NCI-H2171 (cell line): Measurements from ENCODE around the gene C1orf210.

Experiments
- DNase-seq: peaks from one replicate; lab custom pipeline; 2025; lab: John Stamatoyannopoulos, UW

Gene C1orf210

DNA sequence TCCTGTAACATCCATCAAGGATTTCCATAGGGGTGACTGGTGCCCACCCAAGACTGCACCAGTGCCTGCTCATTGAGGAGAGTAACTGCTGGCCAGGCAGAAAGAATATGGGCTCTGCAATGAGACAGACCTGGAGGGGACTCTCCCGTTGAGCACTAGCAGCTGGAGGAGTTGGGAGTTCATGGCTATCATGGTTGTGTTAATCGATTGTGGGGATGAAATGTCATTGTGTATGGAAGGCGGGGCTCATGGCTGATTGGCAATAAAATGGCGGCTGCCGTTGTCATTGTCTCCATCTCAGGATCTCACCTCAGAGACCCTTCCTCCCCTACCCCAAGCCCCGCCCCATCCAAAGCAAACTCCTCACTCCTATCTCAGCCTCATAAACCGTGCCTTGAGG is 11.7 kb downstream of the C1orf210 start:
- no peak for DNase-seq

DNA sequence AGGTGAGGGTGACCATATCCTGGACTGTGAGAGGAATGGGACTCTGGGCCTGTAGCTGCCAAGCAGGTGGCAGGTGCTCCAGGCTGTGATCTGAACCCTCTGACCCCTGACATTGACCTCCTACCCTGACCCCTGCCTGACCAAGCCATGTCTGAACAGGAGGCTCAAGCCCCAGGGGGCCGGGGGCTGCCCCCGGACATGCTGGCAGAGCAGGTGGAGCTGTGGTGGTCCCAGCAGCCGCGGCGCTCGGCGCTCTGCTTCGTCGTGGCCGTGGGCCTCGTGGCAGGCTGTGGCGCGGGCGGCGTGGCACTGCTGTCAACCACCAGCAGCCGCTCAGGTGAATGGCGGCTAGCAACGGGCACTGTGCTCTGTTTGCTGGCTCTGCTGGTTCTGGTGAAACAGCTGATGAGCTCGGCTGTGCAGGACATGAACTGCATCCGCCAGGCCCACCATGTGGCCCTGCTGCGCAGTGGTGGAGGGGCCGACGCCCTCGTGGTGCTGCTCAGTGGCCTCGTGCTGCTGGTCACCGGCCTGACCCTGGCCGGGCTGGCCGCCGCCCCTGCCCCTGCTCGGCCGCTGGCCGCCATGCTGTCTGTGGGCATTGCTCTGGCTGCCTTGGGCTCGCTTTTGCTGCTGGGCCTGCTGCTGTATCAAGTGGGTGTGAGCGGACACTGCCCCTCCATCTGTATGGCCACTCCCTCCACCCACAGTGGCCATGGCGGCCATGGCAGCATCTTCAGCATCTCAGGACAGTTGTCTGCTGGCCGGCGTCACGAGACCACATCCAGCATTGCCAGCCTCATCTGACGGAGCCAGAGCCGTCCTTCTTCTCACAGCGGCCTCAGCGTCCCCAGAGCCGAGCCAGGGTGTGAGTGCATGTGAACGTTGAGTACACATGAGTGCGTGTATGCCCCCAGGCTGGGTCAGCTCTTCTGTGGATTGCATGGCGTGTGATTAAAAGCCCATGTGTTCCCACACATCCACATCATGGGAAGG is 12.5 kb downstream of the C1orf210 start:
- no peak for DNase-seq

GRCh38 chr1:43272161-43272560 is 13.2 kb downstream of the C1orf210 start:
- DNase-seq, result no peak

DNA sequence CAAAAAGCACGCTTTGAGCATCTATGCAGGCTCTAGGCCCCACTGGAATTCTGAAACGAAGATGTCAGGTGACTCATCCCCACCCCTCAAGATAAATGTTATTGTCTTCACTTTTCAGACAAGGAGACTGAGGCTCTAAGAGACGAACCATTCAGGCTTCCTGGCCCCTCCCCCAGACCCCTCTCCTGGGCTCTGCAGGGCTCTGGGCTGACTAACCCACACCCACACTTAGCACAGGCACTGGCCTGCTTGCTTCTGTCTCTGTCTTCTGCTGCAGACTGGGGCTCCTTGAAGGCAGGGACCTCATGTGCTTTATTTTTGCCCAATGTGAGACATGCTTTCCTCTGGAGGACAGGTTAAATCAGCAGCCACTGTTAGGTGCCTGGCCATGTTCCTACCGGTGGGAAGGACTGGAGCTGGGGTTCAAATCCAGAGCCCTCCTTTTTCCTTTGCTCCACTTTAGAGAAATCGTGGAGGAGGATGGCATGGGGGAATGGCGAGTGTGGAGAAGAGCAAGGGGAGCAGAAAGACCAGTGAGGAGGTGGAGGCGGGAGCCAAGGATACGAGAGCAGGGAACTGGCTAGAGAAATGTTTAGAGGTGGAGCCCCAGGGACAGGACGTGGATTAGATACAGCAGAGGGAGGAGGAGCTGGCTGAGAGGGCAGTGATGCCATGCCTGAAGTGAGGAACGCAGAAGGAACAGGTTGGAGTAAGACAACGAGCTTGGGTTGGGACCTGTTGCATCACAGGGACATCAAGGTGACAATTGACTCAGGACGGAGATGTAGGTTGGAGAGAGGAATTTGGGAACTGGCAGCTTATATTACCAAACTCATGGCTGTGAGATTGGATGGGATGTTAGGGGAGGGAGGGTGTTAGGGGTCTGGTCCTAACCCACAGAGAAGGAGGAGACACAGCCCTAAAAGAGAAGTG is 13.9 kb downstream of the C1orf210 start:
- DNase-seq, result no peak

DNA sequence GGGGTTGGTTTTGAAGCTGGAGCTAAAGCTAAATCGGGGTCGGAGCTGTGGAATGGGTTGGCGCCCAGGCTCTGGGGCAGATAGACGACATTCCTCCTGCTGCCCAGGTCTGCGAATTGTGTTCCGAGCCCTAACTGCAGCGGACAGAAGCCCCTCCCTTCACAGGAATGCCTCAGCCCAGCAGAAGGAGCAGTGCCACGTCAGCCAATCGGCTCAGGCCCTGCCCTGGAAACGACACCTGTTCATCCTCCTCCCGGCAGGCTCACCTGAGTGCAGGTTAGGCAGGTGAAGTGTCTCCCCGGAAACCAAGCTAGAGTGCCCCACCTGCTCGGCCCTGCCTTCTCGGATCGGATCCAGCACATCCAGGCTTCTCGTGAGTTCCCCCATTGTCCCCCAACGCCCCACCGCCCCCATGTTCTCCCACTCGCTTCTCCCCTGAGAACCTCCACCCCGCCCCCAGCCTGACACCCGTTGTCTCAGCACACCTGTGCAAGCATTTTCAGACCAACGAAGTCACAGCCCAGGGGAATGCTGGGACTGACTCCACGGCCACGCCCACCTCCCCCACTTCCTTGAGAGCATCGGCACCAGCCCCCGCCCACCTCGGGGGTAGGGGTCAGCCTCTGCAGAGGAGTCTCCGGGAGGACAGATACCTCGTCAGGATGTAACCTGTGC is 14.8 kb downstream of the C1orf210 start:
- DNase-seq, result peak; percentile 55

- DNase-seq, result no peak
These were observed 15.6 kb downstream of the C1orf210 start, which contains the start of gene TMEM125 for GRCh38 chr1:43269627-43270375. Gene TMEM125 (plus strand): TSS chr1:43269983. CDS start chr1:43272723, 2,740 bp downstream.

GRCh38 chr1:43267818-43268425 is 17.5 kb downstream of the C1orf210 start:
- no peak for DNase-seq

- no peak for DNase-seq
These were observed 18.0 kb downstream of the C1orf210 start for GRCh38 chr1:43267291-43267805.

DNA sequence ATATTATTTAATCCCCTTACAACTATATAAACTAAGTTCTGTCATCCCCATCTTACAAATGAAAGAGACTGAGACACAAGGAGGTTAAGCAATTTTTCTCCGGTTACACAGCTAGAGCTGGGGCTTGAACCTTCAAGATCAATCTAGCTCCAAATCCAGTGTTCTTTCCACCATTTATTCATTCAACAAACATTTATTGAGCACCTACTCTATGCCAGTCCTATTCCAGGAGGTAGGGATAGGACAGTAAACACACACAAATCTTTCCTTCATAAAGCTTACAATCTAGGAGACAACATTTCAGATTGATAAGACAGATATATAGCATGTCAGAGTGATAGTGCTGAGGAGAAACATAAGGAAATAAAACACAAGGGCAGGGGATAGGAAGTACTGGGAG is 18.5 kb downstream of the C1orf210 start:
- DNase-seq, result no peak

DNA sequence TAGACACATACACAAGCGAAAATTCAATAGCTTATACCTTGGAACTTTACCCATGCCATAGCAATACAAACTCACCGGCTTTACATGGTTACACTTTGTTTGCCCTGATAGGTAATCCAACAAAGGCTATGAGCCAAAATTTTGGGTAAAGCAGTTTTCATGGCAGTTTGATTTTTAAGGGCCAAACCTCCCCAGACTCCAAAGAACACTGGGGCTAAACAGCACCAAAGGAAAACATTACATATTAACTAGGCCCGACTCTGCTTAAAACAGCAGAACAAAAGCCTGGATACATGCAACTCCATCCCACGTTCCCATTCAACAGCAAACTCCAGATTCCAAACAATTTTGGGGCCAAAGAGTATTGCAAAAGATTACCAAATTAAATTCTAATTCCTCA is 19.9 kb downstream of the C1orf210 start:
- no peak for DNase-seq

GRCh38 chr1:43258370-43258769 is 27.0 kb downstream of the C1orf210 start:
- DNase-seq, result no peak

DNA sequence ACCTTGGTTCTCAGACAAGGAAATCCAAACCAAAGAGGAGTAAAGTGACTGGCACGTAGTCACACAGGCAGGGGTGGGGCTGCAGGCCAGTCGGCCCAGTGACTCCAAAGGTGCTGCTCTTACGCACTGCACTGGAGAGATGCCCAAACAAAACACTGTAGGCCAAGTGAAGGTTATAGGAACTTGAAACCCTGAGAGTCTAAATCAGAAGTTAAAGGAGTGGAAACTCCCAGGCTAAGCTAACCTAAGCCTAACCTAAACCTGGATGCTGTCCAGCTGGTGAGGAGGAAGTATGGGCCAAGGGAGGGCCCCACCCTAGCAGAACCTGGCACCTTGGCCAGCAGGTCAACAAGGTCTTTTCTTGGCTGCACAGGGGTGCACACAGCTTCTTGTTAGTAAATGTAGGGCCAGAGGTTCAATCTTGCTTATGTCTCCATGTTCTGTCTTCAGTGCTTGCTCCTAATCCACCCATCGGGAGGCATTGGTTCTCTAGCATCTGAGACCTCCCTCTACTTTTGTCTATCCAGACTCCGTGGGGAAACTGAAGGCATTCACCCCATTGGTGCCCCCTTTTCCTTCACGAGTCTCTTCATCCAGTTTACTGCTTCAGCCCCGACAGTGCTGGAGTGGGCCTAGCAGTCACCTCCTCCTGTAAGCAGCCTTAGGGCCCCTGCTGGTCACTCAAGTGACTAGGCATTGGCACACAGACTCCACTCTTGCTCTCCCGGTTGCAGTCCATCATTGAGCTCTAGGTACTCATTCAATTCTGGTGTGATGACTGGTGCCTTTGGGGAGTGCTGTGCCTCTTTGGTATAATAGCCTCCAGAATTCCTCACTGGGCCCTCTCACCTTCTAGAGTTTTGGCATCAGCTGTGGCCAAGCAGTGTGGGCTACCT is 28.5 kb downstream of the C1orf210 start:
- no peak for DNase-seq

GRCh38 chr1:43255438-43256210 is 29.8 kb downstream of the C1orf210 start:
- DNase-seq, result no peak

DNA sequence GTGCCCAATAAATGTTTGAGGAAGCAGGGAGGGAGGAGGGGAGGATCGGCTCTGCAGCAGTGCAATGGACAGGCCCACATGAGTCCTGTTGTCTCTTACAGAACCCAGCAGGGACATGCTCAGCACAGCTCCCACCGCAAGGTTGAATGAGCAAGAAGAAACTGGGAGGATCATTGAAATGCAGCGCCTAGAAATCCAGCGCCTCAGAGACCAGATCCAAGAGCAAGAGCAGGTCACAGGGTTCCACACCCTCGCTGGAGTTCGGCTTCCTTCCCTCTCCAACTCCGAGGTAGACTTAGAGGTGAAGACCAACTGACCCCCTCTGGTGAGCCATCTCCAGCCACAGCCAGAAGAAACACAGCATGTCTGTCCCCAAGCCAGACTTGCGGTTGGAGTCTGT is 31.5 kb downstream of the C1orf210 start:
- no peak for DNase-seq

DNA sequence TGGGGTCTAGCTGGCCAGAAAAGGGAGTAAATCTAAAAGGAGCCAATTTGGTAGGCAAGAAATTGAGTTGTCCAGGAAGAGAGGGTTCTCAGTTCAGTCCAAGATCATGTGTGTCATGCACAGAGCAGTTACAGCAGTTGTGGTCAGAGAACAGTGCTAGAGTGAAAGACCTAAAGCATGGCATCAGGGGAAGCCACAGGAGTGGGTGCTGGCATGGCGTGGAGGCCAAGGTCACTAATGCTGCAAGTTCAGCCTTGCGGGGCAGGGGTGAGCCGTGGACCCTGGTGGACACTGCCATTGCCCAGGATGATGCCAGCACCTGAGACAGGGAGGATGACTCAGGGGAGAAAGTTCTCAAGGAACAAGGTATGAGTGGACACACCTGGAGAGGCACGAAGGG is 32.2 kb downstream of the C1orf210 start:
- no peak for DNase-seq

DNA sequence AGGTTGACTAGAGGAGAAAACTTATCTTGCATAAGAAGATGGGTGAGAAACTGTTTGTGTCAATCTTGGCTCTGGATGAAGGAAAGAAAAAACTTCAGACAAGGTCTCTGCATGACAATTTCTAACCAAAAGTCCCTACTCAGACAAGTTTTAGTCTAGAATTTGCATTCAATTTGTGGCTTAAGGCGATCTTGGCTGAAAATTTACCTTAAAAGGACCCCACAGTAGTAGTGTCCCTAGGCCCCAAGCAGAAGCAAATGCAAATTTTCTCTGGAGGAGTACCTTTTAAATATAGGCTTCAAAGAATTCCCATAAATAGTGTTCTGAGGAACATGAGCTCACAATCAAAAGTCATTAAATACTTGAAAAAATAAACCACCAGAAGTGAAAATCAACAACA is 33.2 kb downstream of the C1orf210 start:
- no peak for DNase-seq

DNA sequence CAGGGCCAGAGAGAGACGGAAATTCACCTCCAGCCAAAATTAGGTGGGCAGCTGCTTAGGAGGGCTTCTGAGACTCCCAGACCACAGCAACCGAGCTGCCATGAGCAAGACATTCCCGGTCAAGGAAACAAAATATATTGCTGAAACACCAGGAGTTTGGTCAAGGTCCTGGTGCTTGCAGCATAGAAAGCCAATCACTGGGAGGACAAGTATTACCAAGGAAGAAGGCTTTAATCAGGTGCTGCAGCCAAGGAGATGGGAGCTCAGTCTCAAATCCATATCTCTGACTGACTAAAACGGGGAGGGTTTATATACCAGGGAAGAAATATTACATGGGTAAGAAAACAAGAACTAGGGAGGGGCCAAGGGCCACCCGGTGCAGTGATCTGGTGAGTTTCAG is 34.4 kb downstream of the C1orf210 start:
- no peak for DNase-seq

DNA sequence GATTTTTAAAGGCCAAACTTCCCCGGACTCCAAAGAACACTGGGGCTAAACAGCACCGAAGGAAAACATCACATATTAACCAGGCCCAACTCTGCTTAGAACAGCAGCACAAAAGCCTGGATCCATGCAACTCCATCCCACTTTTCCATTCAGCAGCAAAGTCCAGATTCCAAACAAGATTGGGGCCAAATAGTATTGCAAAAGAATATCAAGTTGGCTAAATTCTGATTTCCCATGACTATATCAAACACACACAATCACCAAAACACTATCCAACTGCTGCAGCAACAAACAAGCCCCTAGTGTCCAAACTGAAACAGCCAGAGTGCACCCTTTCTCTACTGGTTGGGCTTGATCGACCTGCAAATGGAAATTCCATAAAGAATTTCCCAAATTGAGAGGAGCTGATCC is 35.0 kb downstream of the C1orf210 start:
- DNase-seq, result no peak
